Measurements from ENCODE around the gene TIPRL. TPM values are rescaled to one million over a fixed set of nuclear protein-coding genes. Genes with fewer than 3 reads are reported as not detected.

TIPRL gene
- total and polyA plus RNA-seq, 2 donors (not counting 1 experiment from before 2014, with no cell fraction given) = 5.1 to 24.9 TPM

DNA sequence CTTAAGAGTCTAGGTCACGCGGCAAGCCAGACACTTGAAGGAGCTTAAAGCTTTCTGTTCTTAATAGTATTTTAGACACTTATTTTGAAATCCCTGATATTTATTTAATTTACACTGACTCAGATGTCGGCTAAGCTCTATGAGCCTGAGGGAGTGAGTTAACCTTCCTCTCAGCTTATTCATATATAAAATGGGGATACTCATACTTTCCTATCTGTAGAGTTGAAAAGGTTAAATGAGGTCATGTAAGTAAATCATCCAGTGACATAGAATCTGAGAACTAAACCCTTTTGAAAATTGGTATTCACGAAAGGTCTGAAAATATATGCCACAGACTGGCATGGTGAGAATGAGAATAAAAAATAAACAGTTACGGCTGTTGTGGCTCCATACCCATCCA, 40.6 kb upstream of the TIPRL start:
- H3K4me1 ChIP-seq (ENCODE audit: control insufficient read depth in 2 of 2, insufficient read depth in 2 of 2, low read length in 2 of 2) = peaks cover 13 to 17% of the 10 kb centered on the region in 2 donors
- no peaks in the 10 kb centered on the region for H3K79me2 ChIP-seq (ENCODE audit: control insufficient read depth, insufficient read depth, low read length)
- H3K36me3 ChIP-seq (replicated peaks in 1 of 2; ENCODE audit: control extremely low read depth in 1 of 2, control insufficient read depth in 1 of 2, extremely low read depth in 1 of 2, insufficient read depth in 2 of 2, low read length in 1 of 2) = no peaks in the 10 kb centered on the region
- H3K9me3 ChIP-seq (ENCODE audit: control extremely low read depth in 1 of 3, control insufficient read depth in 2 of 3, insufficient read depth in 1 of 3, low read length in 2 of 3) = peaks cover 0 to 10% (median 0%) of the 10 kb centered on the region in 3 donors
- ChIA-PET CTCF (no interaction called here), POLR2A (no interaction called here)
- TF ChIP-seq, protein P1, sequence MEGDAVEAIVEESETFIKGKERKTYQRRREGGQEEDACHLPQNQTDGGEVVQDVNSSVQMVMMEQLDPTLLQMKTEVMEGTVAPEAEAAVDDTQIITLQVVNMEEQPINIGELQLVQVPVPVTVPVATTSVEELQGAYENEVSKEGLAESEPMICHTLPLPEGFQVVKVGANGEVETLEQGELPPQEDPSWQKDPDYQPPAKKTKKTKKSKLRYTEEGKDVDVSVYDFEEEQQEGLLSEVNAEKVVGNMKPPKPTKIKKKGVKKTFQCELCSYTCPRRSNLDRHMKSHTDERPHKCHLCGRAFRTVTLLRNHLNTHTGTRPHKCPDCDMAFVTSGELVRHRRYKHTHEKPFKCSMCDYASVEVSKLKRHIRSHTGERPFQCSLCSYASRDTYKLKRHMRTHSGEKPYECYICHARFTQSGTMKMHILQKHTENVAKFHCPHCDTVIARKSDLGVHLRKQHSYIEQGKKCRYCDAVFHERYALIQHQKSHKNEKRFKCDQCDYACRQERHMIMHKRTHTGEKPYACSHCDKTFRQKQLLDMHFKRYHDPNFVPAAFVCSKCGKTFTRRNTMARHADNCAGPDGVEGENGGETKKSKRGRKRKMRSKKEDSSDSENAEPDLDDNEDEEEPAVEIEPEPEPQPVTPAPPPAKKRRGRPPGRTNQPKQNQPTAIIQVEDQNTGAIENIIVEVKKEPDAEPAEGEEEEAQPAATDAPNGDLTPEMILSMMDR (IDR thresholded peaks at IDR 0.05) = no peak
- no peak for TF ChIP-seq EZH2 (IDR thresholded peaks at IDR 0.05; ENCODE audit: borderline replicate concordance, insufficient read depth, low read depth, low read length, poor library complexity, severe bottlenecking)
- no CpG with 5 or more reads among the region's 5 CpGs for WGBS (ENCODE audit: insufficient coverage)
- no peak overlapping the region for H2AFZ ChIP-seq (ENCODE audit: insufficient read depth, low read depth, low read length, poor library complexity, severe bottlenecking)
- H3K4me3 Mint-ChIP-seq = peak overlapping the region; percentile 95
- peaks cover 32% of the 10 kb centered on the region for H3K27me3 Mint-ChIP-seq
- H3K27ac Mint-ChIP-seq = no peak overlapping the region
- H3K9ac ChIP-seq (ENCODE audit: low read length) = no peak overlapping the region
- ATAC-seq (ENCODE audit: low read depth) (no peak), DNase-seq (no peak)
- no peak overlapping the region for H3K4me3 ChIP-seq (ENCODE audit: control extremely low read depth in 1 of 5, extremely low read depth in 1 of 5, insufficient read depth in 1 of 5, low read depth in 2 of 5, low read length in 4 of 5)
- H4K20me1 ChIP-seq (ENCODE audit: control insufficient read depth, insufficient read depth, low read length, poor library complexity, severe bottlenecking) = no peaks in the 10 kb centered on the region
- no peaks in the 10 kb centered on the region for H3K9me3 Mint-ChIP-seq (ENCODE audit: insufficient read depth)
- no peak overlapping the region for H3K4me2 ChIP-seq (replicated peaks; ENCODE audit: low read depth, low read length, poor library complexity, severe bottlenecking)
- peaks cover 20% of the 10 kb centered on the region for H3K4me1 Mint-ChIP-seq
- H3K27ac ChIP-seq (ENCODE audit: low read length in 2 of 2) = no peak overlapping the region
- H3K27me3 ChIP-seq (replicated peaks in 1 of 4; ENCODE audit: control extremely low read depth in 1 of 4, control insufficient read depth in 3 of 4, insufficient read depth in 4 of 4, low read length in 3 of 4) = peaks cover 2 to 36% (median 24%) of the 10 kb centered on the region in 4 experiments
- intact Hi-C loops (cut with micrococcal nuclease) = no loop called here

DNA sequence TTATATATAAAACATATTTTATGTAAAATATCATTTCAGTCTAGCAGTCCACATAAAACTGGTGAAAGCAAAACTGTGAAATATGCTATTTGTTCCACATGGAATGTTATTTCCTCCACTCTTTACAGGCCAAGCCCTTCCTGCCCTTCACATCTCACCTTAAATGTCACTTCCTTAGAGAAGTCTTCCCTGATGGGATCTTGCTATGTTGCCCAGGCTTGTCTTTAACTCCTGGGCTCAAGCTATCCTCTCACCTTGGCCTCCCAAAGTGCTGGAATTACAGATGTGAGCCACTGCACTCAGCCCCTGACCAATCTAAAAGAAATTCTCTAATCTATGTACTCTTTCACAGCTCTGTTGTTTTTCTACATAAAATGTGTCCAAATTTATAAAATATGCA, 39.7 kb upstream of the TIPRL start:
- Histone ChIP-seq H2AFZ (ENCODE audit: insufficient read depth, low read depth, low read length, poor library complexity, severe bottlenecking) (no peak overlapping the region), H3K79me2 (ENCODE audit: control insufficient read depth, insufficient read depth, low read length) (no peaks in the 10 kb centered on the region), H3K4me2 (replicated peaks; ENCODE audit: low read depth, low read length, poor library complexity, severe bottlenecking) (no peak overlapping the region), H3K9ac (ENCODE audit: low read length) (no peak overlapping the region), H3K9me3 (ENCODE audit: control extremely low read depth in 1 of 3, control insufficient read depth in 2 of 3, insufficient read depth in 1 of 3, low read length in 2 of 3) (peaks cover 0 to 10% (median 0%) of the 10 kb centered on the region in 3 donors), H3K36me3 (replicated peaks in 1 of 2; ENCODE audit: control extremely low read depth in 1 of 2, control insufficient read depth in 1 of 2, extremely low read depth in 1 of 2, insufficient read depth in 2 of 2, low read length in 1 of 2) (no peaks in the 10 kb centered on the region), H4K20me1 (ENCODE audit: control insufficient read depth, insufficient read depth, low read length, poor library complexity, severe bottlenecking) (no peaks in the 10 kb centered on the region), H3K4me3 (ENCODE audit: control extremely low read depth in 1 of 5, extremely low read depth in 1 of 5, insufficient read depth in 1 of 5, low read depth in 2 of 5, low read length in 4 of 5) (no peak overlapping the region), H3K27ac (ENCODE audit: low read length in 2 of 2) (no peak overlapping the region), H3K27me3 (replicated peaks in 1 of 4; ENCODE audit: control extremely low read depth in 1 of 4, control insufficient read depth in 3 of 4, insufficient read depth in 4 of 4, low read length in 3 of 4) (peaks cover 2 to 31% (median 16%) of the 10 kb centered on the region in 4 experiments), H3K4me1 (ENCODE audit: control insufficient read depth in 2 of 2, insufficient read depth in 2 of 2, low read length in 2 of 2) (peaks cover 13 to 17% of the 10 kb centered on the region in 2 donors)
- H3K4me3 Mint-ChIP-seq = peak overlapping the region; percentile 27
- H3K27ac Mint-ChIP-seq = no peak overlapping the region
- ChIA-PET CTCF (no interaction called here), POLR2A (no interaction called here)
- no peaks in the 10 kb centered on the region for H3K9me3 Mint-ChIP-seq (ENCODE audit: insufficient read depth)
- intact Hi-C loops (cut with micrococcal nuclease) = no loop called here
- TF ChIP-seq, protein P1 (IDR thresholded peaks at IDR 0.05) = no peak
- TF ChIP-seq EZH2 (IDR thresholded peaks at IDR 0.05; ENCODE audit: borderline replicate concordance, insufficient read depth, low read depth, low read length, poor library complexity, severe bottlenecking) = no peak
- H3K4me1 Mint-ChIP-seq = peaks cover 20% of the 10 kb centered on the region
- peaks cover 24% of the 10 kb centered on the region for H3K27me3 Mint-ChIP-seq
- DNase-seq (no peak), ATAC-seq (ENCODE audit: low read depth) (no peak)

All from B cell (primary cell).